MM.1S (cell line): ENCODE results near the gene TGFA.

Source experiments
- CTCF ChIP-seq: fragments of 300-600 bp; sonication (generic); IDR thresholded peaks from 2 replicates; pipeline ENCODE4 v1.5.1; 2016; ENCODE audit warnings: antibody characterized with exemption, low read length, mixed read lengths
- EZH2 ChIP-seq: fragments of 300-600 bp; sonication (generic); optimal IDR thresholded peaks from 2 replicates; pipeline ENCODE3; 2017; ENCODE audit warnings: low read depth, mild to moderate bottlenecking, antibody characterized with exemption, low read length, mixed read lengths
- EZH2phosphoT487 ChIP-seq: fragments of 300-600 bp; sonication (generic); IDR thresholded peaks from 2 replicates; pipeline ENCODE4 v1.6.1; 2018; ENCODE audit warnings: antibody characterized with exemption, low read length

- TF ChIP-seq CTCF (no peak), EZH2 (no peak), EZH2phosphoT487 (no peak)
Observed at GRCh38 chr2:70456585-70457495, 96.8 kb downstream of the TGFA start.
